ENCODE data around the gene SLC35F4.
"Not testable (repeated sequence)": the region's sequence is repeated elsewhere in the genome, so short reads cannot be mapped to it uniquely, and the experiment has no call there.

SLC35F4 gene

GRCh38 chr14:57797160-57797559 lies 68.7 kb downstream of the SLC35F4 start:
- DNase-seq (ENCODE audit: low read depth), result no peak

GRCh38 chr14:57796556-57796955 lies 69.3 kb downstream of the SLC35F4 start:
- no peak for DNase-seq (ENCODE audit: low read depth)

GRCh38 chr14:57785058-57785457 lies 80.8 kb downstream of the SLC35F4 start:
- DNase-seq (ENCODE audit: low read depth), result no peak

- DNase-seq (ENCODE audit: low read depth), result peak; percentile 10
Observed at GRCh38 chr14:57771801-57772200, 94.1 kb downstream of the SLC35F4 start.

GRCh38 chr14:57769863-57770523 lies 95.9 kb downstream of the SLC35F4 start:
- no peak for DNase-seq (ENCODE audit: low read depth)

GRCh38 chr14:57761800-57762199 lies 104.1 kb downstream of the SLC35F4 start:
- DNase-seq (ENCODE audit: low read depth), result peak; percentile 14

GRCh38 chr14:57760896-57761295 lies 105.0 kb downstream of the SLC35F4 start:
- no peak for DNase-seq (ENCODE audit: low read depth)

GRCh38 chr14:57755018-57755521 lies 110.8 kb downstream of the SLC35F4 start:
- no peak for DNase-seq (ENCODE audit: low read depth)

- no peak for DNase-seq (ENCODE audit: low read depth)
Observed at GRCh38 chr14:57754527-57754926, 111.4 kb downstream of the SLC35F4 start.

GRCh38 chr14:57753821-57754220 lies 112.1 kb downstream of the SLC35F4 start:
- no peak for DNase-seq (ENCODE audit: low read depth)

- not testable (repeated sequence) for DNase-seq (ENCODE audit: low read depth)
Observed at GRCh38 chr14:57752142-57752695, 113.7 kb downstream of the SLC35F4 start.

- DNase-seq (ENCODE audit: low read depth), result no peak
Observed at GRCh38 chr14:57751400-57751799, 114.5 kb downstream of the SLC35F4 start.

- DNase-seq (ENCODE audit: low read depth), result no peak
Observed at GRCh38 chr14:57749267-57749666, 116.6 kb downstream of the SLC35F4 start.

GRCh38 chr14:57748279-57748678 lies 117.6 kb downstream of the SLC35F4 start:
- DNase-seq (ENCODE audit: low read depth), result no peak

- peak; percentile 67 for DNase-seq (ENCODE audit: low read depth)
Observed at GRCh38 chr14:57747036-57747435, 118.9 kb downstream of the SLC35F4 start.

- DNase-seq (ENCODE audit: low read depth), result peak; percentile 28
Observed at GRCh38 chr14:57746563-57746962, 119.3 kb downstream of the SLC35F4 start.

- no peak for DNase-seq (ENCODE audit: low read depth)
Observed at GRCh38 chr14:57739516-57739915, 126.4 kb downstream of the SLC35F4 start.

GRCh38 chr14:57737598-57737997 lies 128.3 kb downstream of the SLC35F4 start:
- DNase-seq (ENCODE audit: low read depth), result no peak

GRCh38 chr14:57736391-57736790 lies 129.5 kb downstream of the SLC35F4 start:
- no peak for DNase-seq (ENCODE audit: low read depth)

GRCh38 chr14:57735276-57735675 lies 130.6 kb downstream of the SLC35F4 start:
- DNase-seq (ENCODE audit: low read depth), result no peak

- peak; percentile 43 for DNase-seq (ENCODE audit: low read depth)
Observed at GRCh38 chr14:57732463-57733285, 133.2 kb downstream of the SLC35F4 start.

GRCh38 chr14:57729208-57730187 lies 136.4 kb downstream of the SLC35F4 start:
- DNase-seq (ENCODE audit: low read depth), result no peak

Measured in amniotic epithelial cell (primary cell).